Spleen (tissue), 7 donors: ENCODE measurements around the gene CD99.

Experiments used
- POLR2A ChIP-seq, 3 donors: fragments of 450-650 bp; IDR thresholded peaks; one replicate each; pipeline ENCODE4 v1.5.1; 2017; ENCODE audit warnings: antibody characterized with exemption in 3 of 3, mild to moderate bottlenecking in 1 of 3
- POLR2AphosphoS5 ChIP-seq, 3 donors: sonication (generic); formaldehyde crosslinking; IDR thresholded peaks; one replicate each; pipeline ENCODE4 v1.5.1; 2017; ENCODE audit warnings: antibody characterized with exemption in 3 of 3
- TF ChIP-seq, protein P1 (sequence below), 11 experiments: fragments of 200-600 bp in 7 of 11; fragments of 450-650 bp in 4 of 11; sonication (generic) in 4 of 11; IDR thresholded peaks in 8 of 11; conservative IDR thresholded peaks in 3 of 11; 1 replicate in 7 of 11; 2 replicates in 4 of 11; pipeline versions ENCODE4 v1.4.0 to v1.8.0; 2016 to 2021; ENCODE audit warnings: antibody characterized with exemption in 11 of 11, inconsistent platforms in 4 of 11, mild to moderate bottlenecking in 1 of 11
- donor health status: DM: no; HTN: no; CAD: no; lungs with moderate emphysema.
- donor health status: DM: no; HTN: no; CAD: no.
- donor health status: DM: no; HTN: no; CAD: no.

DNA sequence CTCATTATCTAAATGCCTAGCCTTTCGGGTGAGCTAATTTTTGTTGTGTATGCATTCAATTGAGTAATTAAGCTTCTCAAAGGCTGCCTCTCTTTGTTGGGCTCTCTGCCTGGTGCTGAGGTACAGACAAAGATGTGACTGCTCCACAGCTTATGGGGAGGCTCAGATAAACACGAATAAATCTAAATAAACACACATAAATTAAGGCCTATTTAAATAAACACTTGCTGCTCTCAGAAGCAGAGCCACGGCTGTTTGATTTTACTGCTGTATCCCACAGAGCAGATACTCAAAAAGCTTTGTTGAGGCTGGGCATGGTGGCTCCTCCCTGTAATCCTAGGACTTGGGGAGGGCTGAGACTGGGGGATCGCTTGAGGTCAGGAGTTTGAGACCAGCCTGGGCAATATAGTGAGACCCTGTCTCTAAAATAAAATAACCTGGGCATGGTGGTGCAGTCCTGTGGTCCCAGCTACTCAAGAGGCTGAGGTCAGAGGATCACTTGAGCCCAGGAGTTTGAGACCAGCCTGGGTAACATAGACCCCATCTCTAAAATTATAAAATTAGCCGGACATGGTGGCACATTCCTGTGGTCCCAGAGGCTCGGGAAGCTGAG, 8.4 kb upstream of the CD99 start:
- TF ChIP-seq, protein P1, sequence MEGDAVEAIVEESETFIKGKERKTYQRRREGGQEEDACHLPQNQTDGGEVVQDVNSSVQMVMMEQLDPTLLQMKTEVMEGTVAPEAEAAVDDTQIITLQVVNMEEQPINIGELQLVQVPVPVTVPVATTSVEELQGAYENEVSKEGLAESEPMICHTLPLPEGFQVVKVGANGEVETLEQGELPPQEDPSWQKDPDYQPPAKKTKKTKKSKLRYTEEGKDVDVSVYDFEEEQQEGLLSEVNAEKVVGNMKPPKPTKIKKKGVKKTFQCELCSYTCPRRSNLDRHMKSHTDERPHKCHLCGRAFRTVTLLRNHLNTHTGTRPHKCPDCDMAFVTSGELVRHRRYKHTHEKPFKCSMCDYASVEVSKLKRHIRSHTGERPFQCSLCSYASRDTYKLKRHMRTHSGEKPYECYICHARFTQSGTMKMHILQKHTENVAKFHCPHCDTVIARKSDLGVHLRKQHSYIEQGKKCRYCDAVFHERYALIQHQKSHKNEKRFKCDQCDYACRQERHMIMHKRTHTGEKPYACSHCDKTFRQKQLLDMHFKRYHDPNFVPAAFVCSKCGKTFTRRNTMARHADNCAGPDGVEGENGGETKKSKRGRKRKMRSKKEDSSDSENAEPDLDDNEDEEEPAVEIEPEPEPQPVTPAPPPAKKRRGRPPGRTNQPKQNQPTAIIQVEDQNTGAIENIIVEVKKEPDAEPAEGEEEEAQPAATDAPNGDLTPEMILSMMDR (IDR thresholded peaks at IDR 0.05 in 8 of 11, conservative IDR thresholded peaks at IDR 0.05 in 3 of 11), result no peak
- TF ChIP-seq POLR2AphosphoS5 (IDR thresholded peaks at IDR 0.05), result no peak
- no peak for TF ChIP-seq POLR2A (IDR thresholded peaks at IDR 0.05)
